Activated CD4-positive, alpha-beta T cell treated with anti-CD3 and anti-CD28 coated beads for 24 hours (primary cell): ENCODE data around the gene ZNF618.

Experiments
- DNase-seq, 2 donors: peaks; one replicate each; pipeline ENCODE4 v3.0.0-alpha.2; 2020; ENCODE audit warnings: low read depth in 2 of 2

The ZNF618 gene

DNA sequence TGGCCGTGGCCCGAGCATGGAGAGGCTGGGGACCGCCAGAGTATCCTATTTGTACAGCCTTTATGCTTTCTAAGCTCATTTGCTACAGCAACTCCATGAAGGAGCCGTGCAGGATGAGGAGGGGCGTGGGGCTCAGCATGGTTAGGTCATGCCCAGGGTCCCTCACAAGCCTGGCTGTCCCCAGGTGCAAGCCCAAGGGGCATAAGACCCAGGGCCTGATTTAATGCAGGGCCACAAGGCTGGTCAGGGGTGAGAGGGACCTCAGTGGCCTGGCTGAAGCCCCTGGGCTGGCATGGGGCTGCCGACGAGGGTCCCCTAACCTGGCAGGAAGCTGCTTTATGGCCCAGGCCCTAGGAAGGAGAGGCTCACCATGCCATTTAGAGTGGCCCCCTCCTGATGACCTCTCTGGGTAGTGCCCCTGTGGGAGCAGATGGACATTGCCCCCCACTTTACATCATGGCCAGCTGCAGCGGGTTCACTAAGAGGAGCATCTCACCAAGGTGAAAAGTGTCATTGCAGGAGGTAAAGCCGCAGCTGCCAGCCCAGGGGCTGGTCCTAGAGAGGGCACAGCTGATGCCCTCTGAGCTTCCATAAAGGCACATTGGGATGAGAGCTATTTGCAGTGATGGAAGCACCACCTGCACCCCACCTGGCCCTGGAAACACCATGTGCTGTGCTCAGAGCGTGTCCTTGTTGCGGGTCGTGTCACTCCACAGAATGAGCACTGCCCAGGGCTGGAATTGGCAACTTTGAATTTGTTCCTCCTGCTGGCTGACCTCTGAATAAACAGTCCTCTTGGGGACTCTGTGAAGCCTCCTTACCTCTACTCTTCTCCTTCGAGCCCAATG lies 58.9 kb downstream of the ZNF618 start:
- no peak for DNase-seq

DNA sequence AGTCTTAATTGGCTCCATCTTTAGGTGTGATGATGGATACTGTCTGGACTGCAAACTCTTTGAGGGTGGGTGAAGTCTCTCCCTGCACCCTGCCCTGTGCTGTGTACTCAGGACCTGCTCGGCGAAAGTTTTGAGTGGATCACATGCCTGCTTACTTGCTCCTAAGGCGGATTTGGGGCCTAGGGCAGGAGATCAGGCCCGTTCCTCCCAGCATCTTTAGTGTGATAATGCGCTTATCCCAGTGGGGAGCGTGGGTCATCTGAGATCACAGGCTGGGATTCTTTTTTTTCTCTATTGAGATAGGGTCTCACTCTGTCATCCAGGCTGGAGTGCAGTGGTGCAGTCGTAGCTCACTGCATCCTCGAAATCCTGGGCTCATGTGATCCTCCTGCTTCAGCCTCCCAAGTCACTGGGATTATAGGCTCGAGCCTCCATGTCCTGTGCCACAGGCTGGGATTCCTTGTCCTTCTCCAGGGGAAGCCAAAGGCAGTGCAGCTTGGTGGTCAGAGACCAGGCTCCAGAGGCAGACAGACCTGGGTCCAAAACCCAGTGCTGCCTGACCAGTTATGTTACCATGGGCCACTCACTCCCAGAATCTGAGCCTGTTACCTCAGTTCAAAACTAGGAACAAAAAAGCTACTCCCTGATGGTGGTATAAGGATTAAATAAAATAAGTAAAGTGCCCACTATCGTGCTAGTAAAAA lies 59.7 kb downstream of the ZNF618 start:
- no peak for DNase-seq

DNA sequence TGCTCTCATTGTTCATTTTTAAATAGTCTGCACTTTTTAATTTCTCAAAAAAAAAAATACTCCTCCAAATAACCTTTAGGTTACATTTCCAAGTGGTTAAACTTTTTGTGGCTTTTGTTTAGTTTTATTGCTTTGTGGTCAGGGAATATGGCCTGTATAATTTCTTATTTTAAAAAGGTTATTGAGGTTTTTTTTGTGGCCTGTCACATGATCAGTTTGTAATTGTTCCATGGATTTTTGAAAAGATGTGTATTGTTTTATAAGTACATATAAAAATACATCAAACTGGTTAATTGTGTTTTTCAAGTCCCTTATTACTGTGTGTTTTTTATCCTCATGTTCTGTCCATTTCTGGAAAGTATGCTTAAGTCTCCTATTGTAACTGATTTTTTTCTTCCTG lies 64.0 kb downstream of the ZNF618 start:
- no peak for DNase-seq

DNA sequence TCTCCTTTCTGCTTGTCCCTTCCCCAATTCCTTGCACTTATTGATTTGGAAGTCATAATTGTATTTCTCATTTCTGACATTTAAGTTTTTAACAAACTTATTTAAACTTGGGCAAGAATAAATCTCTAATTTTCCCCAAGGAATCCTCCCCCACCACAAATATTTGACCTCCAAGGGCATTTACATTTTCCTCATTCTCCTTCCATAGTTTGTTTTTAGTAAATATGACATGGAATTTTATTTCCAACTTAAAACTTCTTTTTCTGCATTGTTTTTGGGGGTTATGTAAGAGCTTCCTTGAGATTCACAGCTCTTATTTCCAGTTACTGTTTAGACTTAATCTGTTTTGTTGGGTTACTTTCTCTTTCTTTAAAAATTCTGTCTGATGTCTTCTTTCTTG lies 64.9 kb downstream of the ZNF618 start:
- DNase-seq: no peak

- no peak for DNase-seq
Observed at GRCh38 chr9:113941526-113941925, 65.4 kb downstream of the ZNF618 start.

GRCh38 chr9:113943112-113944009 lies 67.3 kb downstream of the ZNF618 start:
- no peak for DNase-seq

- DNase-seq: no peak
Observed at GRCh38 chr9:113945784-113946183, 69.7 kb downstream of the ZNF618 start.

DNA sequence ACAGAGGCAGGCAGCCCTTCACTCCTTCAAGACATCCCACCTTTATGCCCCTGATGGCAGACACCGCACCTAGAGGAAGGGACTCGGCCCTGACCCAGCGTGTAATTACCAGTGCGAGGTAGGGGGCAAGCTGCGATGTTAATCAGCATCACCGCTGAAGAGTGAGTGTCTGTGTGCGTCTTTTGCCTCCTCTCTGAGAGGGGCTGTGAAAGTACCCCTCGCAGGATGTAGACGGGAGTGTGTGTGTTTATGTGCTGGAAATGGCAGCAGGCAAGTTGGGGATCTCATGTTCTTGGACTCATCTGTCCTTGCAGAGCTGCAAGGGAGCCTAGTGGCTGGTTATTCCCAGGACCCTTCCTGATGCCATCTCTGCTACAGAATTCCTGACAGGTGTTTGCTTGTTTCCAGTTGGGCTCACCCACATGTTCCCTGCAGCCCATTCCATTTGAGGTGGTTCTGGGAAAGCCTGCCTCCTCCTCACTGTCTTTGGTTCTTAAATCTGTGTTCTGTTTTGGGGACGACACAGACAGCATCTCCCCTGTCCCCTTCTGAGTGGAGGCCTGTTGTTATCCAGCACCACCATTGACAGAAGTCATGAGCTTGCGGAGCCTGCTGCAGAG lies 70.5 kb downstream of the ZNF618 start:
- DNase-seq: no peak

GRCh38 chr9:113947941-113948340 lies 71.8 kb downstream of the ZNF618 start:
- DNase-seq: no peak

DNA sequence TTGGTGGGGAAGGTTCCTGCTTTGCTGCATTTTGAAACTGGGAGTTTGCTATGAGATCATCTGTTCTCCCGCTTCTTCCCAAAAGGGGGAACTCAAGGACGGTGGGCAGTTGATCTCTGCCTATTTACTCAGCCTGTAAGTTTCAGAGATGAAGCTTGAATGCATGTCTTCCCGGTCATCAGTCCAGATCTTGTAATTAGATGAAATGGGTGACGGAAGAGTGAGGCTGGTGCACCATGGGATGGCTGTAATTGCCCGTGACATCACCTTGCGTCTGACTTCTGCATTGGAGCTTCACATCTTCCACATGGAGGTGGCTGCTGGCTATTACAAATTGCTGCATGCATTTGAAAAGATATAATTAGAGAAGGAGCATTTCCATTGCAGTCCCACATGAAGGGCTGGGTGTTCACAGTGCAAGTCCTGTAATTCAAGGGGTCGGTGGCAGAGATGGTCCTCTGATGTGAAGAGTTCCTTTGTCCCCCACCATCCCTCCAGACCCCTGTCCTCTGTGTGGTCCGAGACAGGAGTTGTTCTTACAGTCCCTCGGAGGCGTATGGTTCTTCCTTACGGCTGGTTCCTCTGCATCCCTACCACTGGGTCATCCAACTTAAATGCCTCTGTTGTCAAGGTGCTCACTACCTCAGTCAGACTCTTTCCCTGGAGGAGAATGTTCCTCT lies 72.9 kb downstream of the ZNF618 start:
- no peak for DNase-seq

- no peak for DNase-seq
Observed at GRCh38 chr9:113949571-113950078, 73.5 kb downstream of the ZNF618 start.

- no peak for DNase-seq
Observed at GRCh38 chr9:113950195-113951031, 74.3 kb downstream of the ZNF618 start.

GRCh38 chr9:113951032-113951372 lies 74.9 kb downstream of the ZNF618 start:
- DNase-seq: no peak

DNA sequence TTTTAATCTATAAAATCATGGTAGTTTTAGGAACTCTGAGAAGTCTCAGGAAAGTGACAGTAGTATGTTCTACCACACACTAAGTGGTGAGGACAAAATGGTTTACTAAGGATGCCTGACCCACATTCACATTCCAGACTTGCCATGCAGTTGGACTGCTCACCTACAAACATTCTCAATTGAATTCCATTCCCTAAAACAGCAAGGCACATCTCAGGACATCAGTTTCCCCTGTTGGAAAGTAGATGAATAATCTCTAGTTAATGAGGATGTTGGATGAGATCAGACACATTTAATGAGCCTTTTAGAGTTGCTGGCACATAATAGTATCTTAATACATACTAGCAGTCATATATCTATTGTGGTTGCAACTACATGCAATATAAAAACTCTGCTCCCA lies 76.6 kb downstream of the ZNF618 start:
- no peak for DNase-seq

- no peak for DNase-seq
Observed at GRCh38 chr9:113953531-113953930, 77.4 kb downstream of the ZNF618 start.

GRCh38 chr9:113954591-113954990 lies 78.5 kb downstream of the ZNF618 start:
- DNase-seq: no peak

DNA sequence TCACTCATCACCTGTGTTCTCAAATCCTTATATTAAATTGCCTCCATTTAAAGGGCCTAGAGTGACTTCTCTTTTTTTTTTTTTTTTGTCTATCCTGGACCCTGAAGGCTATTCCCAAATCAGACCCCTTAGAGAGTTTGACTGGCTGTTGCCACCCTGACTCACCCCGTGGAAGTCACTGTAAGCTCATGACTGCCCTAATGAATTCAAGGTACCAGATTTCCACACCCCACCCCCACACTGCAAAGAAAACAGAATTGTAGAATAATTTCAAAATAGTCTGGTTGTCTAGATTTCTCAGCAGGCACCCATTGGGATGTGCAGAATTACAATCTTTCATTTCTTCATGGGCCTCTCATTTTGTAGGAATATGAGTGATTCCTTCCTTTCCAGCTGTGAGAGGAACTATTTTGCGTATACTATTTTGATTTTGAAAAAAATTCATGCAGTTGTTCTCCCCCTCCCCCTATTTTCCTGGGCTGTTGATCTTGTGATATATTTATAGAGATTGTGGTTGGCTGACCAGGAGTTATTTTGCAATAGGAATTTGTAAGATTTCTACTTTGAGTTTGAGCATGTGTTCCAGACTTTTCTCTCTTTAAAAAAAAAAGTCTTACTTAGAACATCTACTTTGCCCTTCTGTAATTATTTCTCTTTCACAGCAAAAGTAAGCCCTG lies 79.1 kb downstream of the ZNF618 start:
- DNase-seq: no peak

- DNase-seq: no peak
Observed at GRCh38 chr9:113956901-113957300, 80.8 kb downstream of the ZNF618 start.

DNA sequence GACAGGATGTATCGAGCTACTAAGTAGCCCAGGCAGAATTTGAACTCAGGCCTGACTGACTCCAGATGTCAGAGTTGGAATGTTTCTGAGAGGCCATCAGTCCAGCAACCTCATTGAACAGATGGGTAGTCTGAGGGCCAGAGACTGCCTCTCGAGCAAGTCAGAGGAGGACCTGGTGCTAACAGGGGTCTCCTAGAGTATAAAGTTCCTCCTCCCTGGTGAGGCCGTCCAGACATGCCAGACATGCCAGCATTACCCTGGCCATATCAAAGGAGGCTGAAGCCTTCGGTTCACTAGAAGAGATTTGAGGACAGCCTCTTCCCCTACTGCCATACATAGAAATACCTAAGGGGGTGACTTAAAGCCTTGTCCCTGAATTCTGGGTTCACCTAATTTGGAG lies 81.2 kb downstream of the ZNF618 start:
- DNase-seq: no peak
